OCI-M1 (cell line): ENCODE measurements around the gene PPP2R3B.
"Not testable (repeated sequence)": the region's sequence is repeated elsewhere in the genome, so short reads cannot be mapped to it uniquely, and the experiment has no call there.

Experiments used
- DNase-seq: peaks from one replicate; lab custom pipeline; 2025; lab: John Stamatoyannopoulos, UW

PPP2R3B gene

DNA sequence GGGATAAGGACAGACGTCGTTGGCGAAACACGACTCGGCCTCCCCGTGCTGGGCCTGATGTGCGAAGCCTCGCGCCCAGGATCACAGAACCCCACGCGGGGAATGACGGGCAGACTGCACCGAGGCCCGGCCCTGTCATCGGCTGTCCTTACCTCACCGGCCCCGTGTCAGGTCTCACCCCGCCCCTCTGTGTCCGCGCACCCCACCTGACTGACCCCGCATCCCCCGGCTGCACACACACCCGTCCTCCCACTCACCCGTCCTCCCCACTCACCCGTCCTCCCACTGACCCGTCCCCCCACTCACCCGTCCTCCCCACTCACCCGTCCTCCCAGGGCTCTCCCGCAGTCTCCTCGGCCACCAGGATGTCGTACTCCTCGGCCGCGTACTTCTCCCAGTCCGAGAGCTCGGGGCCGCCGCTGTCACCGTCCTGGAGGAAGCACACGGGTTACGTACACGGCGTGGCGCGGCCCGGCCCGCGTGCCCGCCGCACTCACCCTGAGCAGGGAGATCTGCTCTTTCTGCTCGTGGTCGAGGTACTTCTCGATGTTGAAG, 48.3 kb downstream of the PPP2R3B start:
- no peak for DNase-seq

DNA sequence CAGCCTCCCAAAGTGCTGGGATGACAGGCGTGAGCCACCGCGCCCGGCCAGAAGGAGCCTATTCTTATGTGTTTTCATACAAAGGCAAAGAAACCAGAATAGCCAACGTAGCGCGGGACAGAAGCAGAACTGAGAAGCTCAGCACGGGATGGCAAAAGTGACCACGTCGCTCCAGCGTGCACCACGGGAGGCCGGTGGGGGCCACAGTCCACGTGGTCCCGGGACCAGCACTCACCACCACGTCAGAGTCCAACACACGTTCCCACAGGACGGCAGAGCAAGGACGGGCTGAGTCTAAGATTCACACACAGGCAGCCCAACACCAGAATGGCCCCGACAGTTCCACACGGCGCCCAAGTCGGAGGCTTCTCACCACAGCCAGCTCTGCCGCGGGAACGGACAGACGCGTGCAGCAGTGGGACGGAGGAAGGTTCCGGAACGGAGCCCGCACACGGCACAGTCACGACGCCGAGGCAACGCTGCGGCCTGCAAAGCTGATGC, 49.3 kb downstream of the PPP2R3B start:
- DNase-seq, result no peak

DNA sequence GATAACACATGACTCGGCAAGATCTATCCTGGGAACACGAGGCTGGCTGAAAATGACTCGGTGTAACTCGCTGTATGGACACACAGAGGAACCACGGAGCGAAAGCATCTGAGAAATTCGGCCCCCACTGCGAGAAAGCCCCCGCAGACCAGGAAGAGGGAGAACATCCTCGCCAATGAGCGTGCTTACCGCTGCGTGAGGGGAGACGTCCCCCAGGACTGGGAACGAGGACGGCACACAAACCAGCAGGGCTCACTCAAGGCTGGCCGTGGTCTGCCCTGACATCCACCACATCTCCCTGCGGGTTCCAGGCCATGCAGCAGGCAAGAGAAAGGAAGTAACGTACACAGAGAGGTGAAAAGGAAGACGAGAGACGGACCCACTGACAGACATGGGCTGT, 50.5 kb downstream of the PPP2R3B start:
- no peak for DNase-seq

DNA sequence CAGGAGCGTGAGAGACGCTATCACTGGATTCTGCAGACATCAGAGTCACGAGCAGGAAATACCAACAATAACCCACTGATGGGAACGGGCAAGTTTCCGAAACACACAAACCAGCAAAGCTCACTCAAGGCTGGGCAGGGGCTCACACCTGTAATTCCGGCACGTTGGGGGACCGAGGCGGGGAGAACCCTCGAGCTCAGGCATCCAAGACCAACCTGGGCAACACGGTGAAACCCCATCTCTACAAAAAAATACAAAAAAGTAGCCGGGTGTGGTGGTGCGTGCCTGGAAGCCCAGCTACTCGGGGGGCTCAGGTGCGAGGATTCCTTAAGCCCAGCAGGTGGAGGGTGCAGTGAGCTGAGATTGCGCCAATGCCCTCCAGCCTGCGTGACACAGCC, 51.0 kb downstream of the PPP2R3B start:
- DNase-seq, result no peak

DNA sequence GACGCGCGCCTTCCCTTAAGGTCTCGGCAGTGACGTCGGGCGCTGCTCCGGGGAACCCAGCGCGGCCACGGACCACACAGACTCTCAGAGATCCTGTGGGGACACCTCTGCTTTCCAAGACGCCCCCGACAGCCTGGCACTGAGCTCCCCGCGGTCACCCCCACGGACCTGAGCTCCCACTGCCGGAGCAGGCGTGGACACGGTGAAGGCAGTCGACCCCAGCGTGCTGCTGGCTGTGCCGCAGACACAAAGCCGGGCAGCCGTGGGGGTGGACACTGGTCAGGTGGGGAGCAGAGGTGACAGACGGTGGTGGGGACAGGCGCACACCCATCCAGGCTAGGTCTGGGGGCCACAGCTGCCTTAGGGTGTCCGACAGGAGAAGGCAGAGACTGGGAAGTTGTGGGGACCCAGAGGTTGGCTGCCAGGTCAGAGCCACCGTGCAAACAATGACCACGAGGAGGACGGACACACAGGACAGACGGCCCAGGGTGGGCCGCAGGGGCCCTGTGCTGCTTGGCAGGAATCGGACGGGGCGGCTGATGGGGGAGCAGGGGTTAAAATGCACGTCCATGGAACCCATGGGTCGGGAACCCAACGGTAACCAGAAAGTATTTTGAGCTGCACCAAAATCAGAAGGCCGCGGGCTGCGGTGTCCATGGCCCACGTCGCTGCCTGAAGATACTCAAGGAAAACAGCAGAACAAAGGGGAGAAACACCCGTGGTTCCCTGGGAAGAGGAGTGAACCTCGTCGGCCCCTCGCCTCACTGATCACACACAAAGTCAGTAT, 51.5 kb downstream of the PPP2R3B start:
- DNase-seq, result no peak

DNA sequence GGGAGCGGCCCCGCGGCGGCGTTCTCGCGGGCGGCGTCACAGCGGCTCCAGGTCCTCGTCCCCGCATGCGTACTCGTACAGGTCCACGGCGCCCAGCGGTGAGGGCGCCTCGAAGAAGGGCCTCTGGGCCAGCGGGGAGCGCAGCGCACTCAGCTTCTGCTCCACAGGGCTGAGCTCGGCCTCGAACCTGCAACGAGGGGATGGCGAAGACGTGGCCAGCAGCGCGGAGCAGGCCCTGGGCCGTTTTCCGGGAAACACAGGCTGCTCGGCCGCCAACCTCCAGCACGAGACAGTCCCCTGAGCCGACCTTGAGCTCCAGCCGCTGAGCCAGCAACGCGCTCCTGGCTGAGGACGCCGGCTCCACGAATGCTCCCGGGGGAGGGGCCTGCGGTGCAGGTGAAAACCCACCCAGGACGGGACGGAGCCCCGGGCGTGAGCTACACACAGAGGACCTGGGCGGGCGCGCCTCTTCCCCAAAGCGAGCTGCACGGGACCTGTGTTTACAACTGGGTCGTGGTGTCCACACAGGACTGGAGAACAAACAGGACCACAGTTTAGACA, 52.3 kb downstream of the PPP2R3B start:
- DNase-seq, result no peak

DNA sequence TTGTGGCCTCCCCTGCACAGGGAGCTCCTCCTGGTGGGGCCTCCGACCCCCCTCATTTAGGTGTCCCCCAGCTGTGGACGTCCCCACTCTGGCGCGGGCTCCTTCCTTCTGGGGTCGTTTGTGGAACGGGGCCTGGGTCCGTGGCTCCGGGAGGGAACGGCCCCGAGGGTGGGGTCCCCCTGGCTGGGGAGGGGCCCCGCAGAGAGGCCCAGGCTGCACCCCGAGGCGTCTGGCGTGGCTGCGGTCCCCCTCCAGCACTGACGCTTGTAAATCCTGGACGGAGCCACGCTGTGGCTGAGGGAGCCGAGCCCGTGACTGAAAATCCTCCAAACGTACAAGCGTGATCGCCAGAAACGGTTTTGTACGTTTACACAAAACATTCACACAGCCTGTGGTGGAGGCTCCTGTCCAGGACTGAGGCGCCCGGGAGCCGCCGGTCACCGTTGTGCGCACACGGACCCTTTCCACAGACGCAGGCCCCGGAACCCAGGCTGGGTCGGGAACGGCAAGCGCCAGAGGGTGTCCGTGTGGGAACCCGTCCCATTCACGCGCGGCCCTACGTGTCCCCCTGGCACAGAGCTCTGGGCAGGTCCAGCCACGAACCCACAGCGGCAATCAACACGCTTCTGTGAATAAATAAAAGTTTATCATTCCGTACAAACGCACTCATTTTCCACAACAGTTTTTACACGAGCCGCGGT, 52.9 kb downstream of the PPP2R3B start:
- no peak for DNase-seq

DNA sequence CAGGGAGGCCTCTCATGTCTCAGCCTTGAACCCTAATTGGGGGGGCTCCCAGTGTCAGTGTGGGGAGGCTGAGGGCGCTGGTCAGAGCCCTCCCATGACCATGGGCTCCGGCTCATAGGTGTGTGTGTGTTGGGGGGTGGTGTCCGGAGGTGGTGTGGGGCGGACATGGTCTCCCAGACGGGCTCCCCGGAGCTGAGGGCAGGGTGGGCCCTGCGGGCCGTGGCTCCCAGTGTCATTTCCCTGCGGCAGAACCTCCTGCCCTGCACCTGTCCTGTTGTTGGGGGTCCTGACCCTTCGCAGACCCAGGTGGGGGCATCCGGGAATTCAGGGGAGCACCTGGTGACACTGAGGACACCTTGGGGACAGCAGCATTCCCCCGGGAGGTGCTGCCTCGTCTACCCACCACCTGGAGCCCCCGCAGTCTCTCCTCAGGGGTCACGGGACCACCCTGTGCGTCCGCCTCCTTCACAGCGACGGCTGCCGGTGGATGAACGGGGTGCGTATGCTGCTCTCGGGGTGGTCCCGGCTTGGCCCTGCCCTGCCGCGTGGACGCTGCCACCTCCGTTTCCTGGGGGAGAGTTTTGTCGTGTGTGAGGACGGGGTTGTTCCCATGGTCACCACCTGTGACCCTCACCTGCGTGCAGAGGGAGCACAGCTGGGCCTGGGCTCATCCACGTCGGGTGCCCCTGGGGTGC, 53.6 kb downstream of the PPP2R3B start:
- DNase-seq, result no peak

DNA sequence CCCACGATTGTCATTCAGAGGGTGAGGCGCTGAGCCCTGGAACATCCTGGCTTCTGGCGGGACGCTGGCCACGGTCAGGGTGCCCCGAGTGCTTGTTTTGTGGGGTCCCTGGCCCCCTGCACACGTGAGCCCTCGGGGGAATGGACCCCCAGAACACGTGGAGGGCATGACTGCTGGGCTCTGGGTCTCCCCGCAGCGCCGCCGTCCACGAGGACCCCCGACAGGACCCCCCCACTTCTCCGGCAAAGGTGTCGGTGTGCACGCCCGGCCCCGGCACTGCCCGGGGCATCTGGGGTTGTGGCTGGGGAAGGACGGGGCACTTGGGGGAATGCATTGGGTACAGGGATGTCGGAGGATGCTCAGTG, 54.2 kb downstream of the PPP2R3B start:
- DNase-seq, result no peak

DNA sequence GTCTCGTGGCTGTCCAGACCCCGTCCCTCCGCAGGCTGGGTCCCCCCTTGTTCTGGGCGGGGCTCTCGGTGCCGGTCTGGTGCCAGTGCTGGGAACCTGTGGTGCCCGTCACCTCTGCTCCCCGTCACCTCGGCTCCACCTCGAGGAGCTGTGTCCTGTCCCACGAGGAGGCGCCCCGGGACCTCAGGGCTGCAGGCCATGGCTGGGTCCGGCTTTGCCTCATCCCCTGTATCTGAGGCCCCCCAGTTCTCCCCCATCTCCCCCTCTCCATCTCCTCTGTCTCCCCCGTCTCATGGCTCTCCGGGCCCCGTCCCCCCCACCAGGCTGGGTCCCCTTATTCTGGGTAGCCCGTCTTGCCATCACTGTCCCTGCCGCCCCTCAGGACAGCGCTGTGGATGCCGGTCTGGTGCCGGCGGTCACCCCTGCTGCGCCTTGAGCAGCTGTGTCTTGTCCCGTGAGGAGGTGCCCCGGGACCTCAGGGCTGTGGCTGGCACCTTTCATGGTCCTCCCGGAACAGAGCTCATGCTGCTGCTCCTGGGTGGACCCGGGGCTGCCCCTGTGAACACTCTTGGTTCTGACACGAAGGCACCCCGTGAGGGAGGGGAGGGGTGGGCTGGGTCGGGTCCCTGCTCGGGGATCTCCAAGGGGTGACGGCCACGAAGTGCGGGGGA, 54.7 kb downstream of the PPP2R3B start:
- no peak for DNase-seq

DNA sequence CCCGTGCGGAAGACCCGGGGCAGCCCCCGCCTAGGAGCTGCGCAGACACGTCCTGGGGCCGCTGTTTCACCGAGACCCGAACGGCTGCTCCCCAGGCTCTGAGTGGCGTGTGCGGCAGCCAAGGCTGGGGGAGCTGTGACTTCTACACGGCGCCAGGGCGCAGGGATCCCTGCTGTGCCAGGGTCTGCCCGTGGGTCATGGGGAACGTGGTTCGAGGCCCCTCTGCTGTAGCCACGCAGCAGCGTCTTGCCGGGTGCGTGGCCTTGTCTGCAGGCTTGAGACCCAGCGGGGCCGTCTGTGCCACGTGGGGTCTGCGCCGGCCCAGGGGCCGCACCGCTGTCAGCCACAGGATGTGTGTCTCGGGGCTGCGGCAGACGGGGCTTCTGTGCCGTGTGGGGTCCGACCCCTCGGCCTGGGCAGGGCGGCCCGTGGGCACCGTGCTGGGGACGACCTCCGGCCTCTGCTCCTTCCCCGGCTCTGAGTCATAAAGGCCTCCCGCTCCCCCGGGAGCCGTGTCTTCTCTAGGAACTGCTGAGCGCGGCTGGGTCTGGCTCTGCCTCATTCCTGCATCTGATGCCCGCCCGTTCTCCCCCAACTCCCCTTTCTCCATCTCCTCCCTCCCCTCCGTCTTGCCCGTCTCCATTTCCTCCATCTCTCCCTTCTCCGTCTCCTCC, 55.4 kb downstream of the PPP2R3B start:
- no peak for DNase-seq

DNA sequence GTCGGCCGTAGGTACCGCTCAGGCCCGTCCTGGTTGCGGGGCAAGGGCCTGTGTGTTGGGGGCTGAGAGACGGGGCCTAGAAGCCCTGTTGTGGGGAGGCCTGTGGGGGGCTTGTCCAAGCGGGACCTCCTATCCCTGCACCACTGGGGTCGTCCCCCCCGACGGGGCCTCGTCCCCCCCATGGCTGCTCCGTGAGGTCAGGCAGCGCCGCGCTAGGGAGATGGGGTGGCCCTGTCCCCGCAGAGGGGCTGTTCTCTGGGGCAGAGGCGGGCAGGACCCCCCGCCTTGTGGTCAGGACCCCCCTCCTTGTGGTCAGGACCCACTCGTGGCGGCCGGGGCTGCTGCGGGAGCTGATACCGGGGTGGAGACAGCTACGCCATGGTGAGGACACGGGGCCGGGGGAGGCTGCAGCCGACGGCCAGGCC, 56.0 kb downstream of the PPP2R3B start:
- no peak for DNase-seq

DNA sequence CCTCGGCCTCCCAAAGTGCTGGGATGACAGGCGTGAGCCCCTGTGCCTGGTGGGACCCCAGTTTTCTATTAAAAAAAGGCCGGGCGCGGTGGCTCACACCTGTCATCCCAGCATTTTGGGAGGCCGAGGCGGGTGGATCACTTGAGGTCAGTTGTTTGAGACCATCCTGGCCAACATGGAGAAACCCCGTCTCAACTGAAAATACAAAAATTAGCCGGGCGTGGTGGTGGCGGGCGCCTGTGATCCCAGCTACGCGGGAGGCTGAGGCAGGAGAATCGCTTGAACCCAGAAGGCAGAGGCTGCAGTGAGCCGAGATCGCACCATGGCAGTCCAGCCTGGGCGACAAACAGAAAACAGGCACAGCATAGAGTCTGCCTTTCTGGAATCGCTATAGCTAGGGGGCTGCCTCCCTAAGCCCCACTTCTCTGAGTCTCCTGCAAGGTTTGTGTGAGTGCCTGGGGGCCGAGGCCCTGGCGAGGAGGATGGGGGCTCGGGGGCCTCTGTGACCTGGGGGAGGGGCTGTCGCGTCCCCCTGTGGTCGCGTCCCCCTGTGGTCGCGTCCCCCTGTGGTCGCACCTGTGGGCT, 56.5 kb downstream of the PPP2R3B start:
- DNase-seq, result not testable (repeated sequence)

DNA sequence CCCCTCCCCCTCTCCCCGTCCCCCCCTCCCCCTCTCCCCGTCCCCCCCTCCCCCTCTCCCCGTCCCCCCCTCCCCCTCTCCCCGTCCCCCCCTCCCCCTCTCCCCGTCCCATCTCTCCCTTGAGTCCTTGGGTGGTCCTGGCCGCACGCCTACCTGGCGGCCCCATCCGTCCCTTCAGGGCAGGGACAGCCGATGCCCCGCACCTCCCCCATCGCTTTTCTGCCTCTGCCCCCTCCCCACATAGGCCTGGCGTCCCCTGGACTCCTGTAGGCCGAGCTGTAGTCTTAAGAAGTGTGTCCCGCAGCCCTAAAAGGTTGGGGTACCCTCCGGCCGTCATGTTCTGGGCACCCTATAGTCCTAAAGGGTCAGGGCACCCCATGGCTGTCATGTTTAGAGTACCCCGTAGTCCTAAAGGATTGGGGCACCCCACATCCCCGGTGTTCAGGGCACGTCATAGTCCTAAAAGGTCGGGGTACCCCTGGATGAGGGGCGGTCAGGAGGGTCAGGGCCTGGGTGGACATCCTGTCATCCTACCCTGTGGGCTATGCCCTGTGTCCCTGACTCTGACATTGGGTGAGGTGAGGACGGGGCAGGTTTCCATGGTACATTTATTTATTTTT, 57.3 kb downstream of the PPP2R3B start:
- no peak for DNase-seq

DNA sequence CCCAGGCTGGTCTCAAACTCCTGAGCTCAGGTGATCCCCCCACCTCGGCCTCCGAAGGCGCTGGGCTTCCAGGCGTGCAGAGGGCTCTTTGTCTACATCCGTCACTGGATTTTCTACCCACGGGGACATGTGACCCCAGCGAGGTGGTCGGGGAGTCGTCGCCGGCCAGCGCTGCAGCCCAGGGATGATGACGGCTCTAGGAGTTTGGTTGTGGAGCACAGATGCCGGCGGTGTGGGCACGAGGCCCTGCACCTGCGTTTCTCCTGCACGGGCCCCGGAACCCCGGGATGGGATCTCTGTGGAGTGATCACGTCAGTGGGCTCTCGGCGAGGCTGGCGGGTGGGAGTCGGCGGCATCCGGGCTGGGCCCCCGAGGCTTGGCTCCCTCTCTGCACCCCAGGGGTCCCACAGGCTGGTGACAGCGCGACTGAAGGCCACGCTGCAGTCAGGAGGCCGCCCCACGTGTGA, 59.0 kb downstream of the PPP2R3B start:
- no peak for DNase-seq

DNA sequence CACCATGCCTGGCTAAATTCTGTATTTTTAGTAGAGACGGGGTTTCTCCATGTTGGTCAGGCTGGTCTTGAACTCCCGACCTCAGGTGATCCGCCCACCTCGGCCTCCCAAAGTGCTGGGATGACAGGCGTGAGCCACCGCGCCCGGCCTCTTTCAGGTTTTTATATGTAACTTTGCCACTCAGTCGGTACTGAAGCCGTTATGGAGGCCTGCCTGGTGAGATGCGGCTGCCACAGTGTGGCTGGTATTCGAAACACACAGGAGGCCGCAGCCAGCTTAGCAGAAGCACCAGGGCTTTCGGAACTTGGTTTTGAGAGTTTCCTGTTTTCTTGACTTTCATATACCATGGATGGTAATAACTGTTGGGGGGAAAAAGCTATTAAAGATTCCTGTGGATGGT, 62.0 kb downstream of the PPP2R3B start:
- not testable (repeated sequence) for DNase-seq

DNA sequence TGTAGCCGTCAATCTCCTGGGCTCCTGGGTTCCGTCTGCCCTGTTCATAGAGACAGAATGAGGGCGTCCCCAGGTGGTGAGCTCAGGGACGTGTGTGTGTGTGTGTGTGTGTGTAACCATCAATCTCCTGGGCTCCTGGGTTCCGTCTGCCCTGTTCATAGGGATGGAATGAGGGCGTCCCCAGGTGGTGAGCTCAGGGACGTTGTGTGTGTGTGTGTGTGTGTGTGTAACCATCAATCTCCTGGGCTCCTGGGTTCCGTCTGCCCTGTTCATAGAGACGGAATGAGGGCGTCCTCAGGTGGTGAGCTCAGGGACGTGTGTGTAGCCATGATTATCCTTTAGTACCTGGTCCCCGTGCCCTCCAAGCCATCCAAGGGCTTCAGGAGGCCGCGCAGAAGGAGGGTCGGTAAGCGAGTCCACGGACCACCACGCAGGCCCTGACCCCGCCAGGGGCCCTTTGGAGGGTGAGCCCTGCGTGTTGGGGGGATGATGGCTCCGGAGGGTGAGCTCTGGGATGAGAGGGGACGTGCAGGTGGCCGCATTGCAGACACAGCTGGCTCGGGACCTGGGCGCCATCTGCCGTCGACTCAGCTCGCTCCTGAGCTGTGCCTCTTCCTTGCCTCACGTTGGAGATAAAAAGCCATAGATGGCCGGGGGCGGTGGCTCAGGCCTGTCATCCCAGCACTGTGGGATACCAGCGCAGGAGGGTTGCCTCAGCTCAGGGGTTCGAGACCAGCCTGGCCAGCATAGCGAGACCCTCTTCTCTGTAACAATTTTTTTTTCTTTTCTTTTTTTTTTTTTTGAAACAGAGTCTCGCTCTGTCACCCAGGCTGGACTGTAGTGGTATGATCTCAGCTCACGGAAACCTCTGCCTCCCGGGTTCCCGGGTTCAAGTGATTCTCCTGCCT, 62.7 kb downstream of the PPP2R3B start:
- no peak for DNase-seq

DNA sequence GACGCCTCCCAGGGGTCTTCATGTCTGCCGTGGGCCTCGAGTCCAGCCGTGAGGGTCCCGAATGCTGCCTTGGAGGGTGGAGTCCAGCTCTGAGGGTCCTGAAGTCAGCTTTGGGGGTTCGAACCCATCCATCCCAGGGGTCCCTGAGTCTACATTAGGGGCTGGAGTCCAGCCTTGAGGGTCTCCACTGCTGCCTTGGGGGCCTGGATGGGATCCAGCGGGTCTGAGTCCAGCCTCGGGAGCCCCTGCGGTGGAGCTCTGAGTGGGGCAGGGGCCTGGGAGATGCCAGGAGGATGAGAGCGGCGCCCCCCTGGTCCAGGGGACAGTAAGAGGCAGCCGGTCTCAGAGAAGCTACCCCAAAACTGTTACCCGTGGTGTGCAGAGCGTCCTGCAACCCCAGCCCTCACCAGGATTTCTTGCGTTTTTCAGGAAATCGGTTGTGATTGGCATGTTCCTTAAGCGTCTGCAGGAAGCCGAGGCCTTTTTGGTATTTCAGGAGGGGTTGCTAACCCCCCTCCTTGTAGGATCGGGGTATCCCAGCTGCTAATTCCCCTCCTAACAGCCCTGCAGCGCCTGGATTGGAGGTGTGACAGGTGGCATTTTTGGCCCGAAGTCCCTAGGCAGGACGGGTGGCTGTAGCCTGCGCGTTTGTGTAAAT, 66.5 kb downstream of the PPP2R3B start:
- no peak for DNase-seq
